GM21423 (cell line): ENCODE measurements around the gene BRD3.
"Not testable (repeated sequence)": the region's sequence is repeated elsewhere in the genome, so short reads cannot be mapped to it uniquely, and the experiment has no call there.

ENCODE experiments used
- ATAC-seq: cut with Tn5 transposase; IDR thresholded peaks from one replicate; pipeline ENCODE4 v1.9.1; 2021; ENCODE audit warnings: mild to moderate bottlenecking, moderate library complexity; ENCODE audit not compliant: unreplicated experiment

The BRD3 gene

DNA sequence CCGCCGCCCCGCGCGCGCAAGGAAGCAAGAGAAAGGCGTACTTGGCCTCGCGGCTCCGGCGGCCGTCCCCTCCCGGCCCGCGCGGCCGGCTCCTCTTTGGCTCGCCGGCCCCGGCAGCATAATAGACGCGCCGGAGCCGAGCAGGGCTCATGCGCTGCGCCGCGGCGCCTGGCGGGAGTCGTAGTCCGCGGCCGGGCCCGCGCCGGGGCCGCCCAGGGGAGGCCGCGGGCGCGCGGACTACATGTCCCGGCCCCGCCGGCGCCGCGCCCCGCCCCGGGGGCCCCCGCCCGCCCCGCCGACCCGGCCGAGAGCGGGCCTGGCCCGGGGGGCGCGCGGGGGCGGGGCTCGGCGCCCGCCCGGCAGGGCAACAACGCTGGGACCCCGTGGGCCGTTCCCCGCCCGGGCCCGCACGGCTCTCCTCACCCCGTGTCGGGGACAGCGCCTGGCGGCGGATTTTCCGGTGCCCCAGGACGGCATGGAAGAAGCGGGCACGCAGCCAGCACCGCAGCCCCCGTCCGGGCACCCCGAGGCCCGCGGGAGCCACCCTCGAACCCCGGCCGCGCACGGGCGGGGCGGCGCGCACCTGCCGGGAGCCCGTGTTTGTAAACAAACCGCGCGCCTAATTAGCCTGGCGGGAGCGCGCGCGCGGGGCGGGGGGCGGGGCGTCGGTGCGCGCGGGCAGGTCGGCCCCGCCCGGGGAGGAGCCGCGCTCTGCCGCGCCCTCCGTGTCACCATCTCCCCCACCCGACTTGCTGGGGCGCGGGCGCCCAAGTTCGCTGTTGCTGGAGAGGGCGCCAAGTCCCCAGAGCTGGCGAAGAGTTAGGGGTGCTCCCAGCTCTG, at the start of gene BRD3:
TSS of gene BRD3 (minus strand) at position 123 of the 840 bp plus-strand sequence. CDS start 14,549 bp downstream, outside the sequence.
- ATAC-seq = peak; percentile 74

GRCh38 chr9:134112561-134112960, 44.7 kb upstream of the BRD3 start:
- no peak for ATAC-seq

GRCh38 chr9:134111064-134111463, 43.2 kb upstream of the BRD3 start:
- no peak for ATAC-seq

GRCh38 chr9:134103391-134103998, 35.7 kb upstream of the BRD3 start:
- ATAC-seq = no peak

GRCh38 chr9:134101623-134102149, 33.9 kb upstream of the BRD3 start:
- no peak for ATAC-seq

DNA sequence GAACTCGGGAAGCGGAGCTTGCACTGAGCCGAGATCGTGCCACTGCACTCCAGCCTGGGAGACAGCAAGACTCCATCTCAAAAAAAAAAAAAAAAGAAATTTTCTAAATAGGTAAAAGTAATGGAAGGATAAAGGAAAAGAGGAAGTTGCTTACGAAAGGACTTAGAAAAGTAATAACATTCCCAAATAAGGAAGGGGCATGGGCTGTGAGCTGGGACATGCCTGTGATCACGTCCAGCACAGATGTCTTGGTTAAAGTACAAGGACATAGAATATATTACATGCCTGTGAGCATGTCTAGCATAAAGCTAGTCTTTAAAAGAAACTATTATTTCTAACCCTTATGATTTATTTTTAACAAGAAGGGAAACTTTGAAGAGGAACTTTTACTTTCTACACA, 33.3 kb upstream of the BRD3 start:
- not testable (repeated sequence) for ATAC-seq

- no peak for ATAC-seq
Measured at GRCh38 chr9:134100040-134100439, 32.2 kb upstream of the BRD3 start.

DNA sequence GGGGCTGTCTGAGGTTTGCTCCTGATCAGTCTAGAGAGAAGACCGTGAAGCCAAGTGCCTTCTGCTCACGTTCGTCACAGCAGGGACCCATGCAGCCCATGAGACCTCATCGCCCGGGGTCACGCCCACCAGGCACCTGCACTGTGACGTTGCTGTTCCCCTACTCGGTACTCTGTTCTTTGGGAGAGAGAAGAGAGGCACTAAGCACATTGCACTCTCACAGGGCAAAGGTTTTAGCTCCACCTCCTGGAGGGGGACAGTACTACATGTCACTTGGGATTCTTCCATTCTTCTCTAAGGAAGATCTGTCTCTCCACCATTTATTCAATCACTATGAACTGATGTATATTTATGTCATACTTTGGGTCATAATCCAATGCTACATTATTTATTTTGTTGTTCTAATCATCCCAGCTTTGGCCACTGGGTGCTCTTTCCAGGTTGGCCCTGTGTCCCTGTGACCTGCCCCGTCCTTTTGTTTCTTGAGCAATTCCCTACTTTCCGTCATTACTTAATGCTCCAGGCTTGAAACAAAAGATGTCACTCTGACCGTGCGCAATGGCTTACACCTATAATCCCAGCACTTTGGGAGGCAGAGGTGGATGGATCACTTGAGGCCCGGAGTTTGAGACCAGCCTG, 31.4 kb upstream of the BRD3 start:
- no peak for ATAC-seq

DNA sequence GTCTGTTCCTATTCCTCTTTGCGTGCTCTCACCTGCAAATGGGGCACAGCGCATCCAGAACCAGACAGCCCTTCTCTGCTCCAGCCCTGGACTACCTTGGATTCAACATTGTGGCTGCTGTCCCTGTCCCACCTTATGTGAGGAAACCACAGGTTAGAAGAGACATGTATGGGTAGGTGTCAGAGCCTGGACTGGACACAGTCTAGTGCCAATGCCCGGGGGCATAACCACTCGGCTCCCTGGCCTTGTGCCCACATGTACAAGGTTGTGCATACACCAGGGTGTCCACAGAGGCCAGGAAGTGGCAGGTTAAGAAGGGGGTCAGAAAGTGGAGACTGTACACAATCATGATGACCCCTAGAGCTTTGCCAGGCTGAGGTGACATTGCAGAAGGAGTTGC, 22.1 kb upstream of the BRD3 start:
- ATAC-seq = no peak

DNA sequence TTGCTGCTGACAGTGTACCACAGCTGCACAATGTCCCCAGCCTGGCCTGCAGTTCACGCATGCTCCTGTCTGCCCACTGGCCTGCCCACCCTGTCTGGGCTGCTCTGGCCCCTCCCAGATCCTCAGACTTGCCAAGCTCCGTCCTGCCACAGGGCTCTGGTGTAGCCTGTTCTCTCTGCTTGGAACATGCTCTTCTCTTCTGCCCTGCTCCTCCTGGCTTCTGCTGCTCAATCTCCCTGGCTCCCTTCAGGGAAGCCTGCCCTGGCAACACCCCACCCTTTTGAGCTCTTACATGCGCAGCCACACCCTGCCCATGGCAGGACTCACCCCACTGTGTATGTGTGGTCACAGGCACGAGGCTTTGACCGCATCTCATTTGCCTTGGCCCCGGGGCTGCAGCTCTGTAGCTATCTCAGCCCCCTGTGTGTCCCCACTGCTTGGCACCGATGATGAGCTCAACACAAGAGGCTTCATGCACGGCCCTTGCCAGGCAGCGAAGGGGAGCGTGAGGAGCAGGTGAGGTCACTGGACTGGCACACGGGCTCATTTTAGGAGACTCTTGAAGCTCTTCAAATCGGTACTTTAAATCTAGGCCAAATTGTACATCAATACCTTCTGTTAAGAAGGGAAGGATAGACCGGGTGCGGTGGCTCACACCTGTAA, 20.4 kb upstream of the BRD3 start:
- no peak for ATAC-seq

GRCh38 chr9:134085674-134086073, 17.8 kb upstream of the BRD3 start:
- no peak for ATAC-seq

GRCh38 chr9:134083451-134083850, 15.6 kb upstream of the BRD3 start:
- ATAC-seq = no peak

DNA sequence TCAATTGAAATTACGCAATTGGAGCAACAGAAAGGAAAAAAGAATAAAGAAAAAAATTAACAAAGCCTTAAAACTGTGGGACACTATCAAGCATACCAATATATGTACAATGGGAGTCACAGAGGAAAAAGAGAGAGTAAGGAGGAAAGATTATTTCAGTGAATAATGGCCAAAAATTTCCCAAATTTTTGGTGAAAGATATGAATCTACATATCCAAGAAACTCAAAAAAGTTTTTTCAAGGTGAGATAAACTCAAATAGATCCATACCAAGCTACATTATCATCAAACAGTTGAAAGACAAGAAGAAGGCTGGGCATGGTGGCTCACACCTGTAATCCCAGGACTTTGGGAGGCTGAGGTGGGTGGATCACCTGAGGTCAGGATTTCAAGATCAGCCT, 8.8 kb upstream of the BRD3 start:
- ATAC-seq = no peak

- ATAC-seq = not testable (repeated sequence)
Measured at GRCh38 chr9:134075689-134076088, 7.9 kb upstream of the BRD3 start.

- ATAC-seq = no peak
Measured at GRCh38 chr9:134073500-134073899, 5.7 kb upstream of the BRD3 start.

DNA sequence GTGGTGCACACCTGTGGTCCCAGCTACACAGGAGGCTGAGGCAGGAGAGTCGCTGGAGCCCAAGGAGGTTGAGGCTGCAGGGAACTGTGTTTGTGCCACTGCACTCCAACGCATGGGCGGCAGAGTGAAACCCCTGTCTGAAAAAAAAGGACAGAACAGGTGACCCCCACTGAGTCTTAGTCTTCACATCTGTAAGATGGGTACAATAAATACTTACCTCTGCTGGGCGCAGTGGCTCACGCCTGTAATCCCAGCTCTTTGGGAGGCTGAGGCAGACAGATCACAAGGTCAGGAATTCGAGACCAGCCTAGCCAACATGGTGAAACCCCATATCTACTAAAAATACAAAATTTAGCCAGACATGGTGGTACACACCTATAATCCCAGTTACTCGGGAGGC, 4.9 kb upstream of the BRD3 start:
- ATAC-seq = not testable (repeated sequence)

- no peak for ATAC-seq
Measured at GRCh38 chr9:134071149-134071548, 3.3 kb upstream of the BRD3 start.

GRCh38 chr9:134069480-134070399, 1.9 kb upstream of the BRD3 start:
- ATAC-seq = no peak

- no peak for ATAC-seq
Measured at GRCh38 chr9:134068744-134069479, 1.1 kb upstream of the BRD3 start.
